NT2/D1 (cell line): ENCODE results near the gene CDH13.

Experiments
- SUZ12 ChIP-seq: IDR thresholded peaks from 2 replicates; pipeline ENCODE4 v1.6.1; 2011; ENCODE audit not compliant: insufficient read length, insufficient read depth; ENCODE audit errors: extremely low read depth
- ZNF274 ChIP-seq: IDR thresholded peaks from 2 replicates; pipeline ENCODE4 v1.6.1; 2011; ENCODE audit warnings: mild to moderate bottlenecking, low read depth, low read length

GRCh38 chr16:82653550-82654511 is 27.1 kb downstream of the CDH13 start:
- TF ChIP-seq ZNF274 (no peak), SUZ12 (no peak)
